GM10266 (cell line): ENCODE results near the gene CCR8.

Experiments
- DNase-seq: peaks from one replicate; pipeline ENCODE4 v3.0.0; 2012; ENCODE audit errors: extremely low spot score
- TF ChIP-seq, protein P1 (sequence below): IDR thresholded peaks from 2 replicates; pipeline ENCODE4 v1.5.1; 2012; ENCODE audit warnings: mild to moderate bottlenecking, low read depth; ENCODE audit not compliant: control insufficient read depth, insufficient read depth; ENCODE audit errors: missing control alignments

The CCR8 gene, protein sequence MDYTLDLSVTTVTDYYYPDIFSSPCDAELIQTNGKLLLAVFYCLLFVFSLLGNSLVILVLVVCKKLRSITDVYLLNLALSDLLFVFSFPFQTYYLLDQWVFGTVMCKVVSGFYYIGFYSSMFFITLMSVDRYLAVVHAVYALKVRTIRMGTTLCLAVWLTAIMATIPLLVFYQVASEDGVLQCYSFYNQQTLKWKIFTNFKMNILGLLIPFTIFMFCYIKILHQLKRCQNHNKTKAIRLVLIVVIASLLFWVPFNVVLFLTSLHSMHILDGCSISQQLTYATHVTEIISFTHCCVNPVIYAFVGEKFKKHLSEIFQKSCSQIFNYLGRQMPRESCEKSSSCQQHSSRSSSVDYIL

DNA sequence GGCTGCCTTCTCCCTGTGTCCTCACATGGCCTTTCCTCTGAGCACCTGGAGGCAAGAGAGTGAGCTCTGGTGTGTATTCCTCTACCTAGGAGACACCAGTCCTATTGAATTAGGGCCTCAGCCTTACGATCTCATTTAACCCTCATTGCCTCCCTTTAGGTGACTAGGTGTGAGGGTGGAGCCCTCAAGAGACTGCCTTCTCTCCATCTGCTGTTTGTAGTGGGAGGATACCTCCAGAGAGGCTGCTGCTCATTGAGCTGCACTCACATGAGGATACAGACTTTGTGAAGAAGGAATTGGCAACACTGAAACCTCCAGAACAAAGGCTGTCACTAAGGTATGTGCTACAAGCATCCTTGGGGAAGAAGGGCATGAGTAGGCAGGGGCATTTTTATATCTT lies at the start of gene CCR8:
TSS of gene CCR8 (plus strand) at position 217 of the 400 bp plus-strand sequence. CDS start 2,623 bp downstream, outside the sequence.
- TF ChIP-seq, protein P1, sequence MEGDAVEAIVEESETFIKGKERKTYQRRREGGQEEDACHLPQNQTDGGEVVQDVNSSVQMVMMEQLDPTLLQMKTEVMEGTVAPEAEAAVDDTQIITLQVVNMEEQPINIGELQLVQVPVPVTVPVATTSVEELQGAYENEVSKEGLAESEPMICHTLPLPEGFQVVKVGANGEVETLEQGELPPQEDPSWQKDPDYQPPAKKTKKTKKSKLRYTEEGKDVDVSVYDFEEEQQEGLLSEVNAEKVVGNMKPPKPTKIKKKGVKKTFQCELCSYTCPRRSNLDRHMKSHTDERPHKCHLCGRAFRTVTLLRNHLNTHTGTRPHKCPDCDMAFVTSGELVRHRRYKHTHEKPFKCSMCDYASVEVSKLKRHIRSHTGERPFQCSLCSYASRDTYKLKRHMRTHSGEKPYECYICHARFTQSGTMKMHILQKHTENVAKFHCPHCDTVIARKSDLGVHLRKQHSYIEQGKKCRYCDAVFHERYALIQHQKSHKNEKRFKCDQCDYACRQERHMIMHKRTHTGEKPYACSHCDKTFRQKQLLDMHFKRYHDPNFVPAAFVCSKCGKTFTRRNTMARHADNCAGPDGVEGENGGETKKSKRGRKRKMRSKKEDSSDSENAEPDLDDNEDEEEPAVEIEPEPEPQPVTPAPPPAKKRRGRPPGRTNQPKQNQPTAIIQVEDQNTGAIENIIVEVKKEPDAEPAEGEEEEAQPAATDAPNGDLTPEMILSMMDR = no peak
- no peak for DNase-seq

DNA sequence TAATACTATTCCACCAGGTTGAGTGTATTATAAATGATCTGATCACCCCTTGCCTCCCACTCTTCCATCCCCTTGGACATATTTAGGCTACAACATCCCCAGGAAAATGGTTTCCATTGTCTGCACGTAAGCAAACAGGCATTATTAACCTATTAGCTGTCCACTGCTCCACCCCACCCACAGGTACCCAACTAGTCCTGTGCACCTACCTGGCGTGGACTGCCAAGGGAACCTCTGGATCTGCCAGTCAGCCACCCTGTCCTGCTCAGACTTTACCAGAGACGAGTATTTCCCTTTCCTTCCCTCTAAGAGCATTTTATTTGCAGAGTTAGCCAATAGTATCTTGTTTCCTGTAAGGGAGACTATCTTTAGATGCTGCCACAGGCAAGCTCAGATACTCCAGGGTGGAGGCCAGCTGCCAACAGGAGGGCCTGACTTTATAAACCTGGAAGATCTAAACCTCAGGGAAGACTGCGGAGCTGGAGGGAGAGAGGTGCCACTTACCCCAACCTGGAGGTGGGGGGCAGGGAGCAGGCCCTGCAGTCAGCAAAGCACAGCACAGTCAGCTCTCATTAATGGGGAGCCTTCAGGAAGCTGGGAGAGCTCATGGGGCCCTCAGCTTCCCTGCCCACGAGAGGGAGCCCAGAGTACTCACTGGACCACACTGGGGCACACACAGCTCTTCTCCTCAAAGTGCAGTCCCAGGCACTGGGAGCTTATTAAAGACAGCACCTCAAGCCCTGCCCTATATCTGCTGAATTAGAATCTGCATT lies 49.6 kb upstream of the CCR8 start, which contains the start of gene CX3CR1:
TSS of gene CX3CR1 (minus strand) at position 292 of the 773 bp plus-strand sequence. CDS start 13,527 bp downstream, outside the sequence.
- DNase-seq = no peak
- TF ChIP-seq, protein P1 = no peak

DNA sequence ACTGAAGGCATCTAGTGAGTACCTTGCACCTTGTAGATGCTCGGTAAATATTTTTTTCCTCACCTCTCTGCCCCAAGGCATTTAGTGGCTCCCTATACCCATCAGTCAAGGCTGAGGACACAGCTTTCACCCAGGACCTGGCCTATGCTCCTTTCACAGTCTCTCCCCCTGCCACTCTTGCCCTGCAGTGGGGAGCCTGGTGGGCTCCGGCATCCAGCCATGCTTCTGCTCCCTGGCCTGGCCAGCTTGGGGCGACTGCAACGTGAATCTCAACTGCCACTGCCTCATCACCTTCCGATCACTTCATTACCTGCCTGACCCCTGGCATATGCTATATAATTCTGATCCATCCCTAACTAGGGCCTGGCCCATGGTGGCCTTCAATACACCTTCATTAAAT lies 48.9 kb upstream of the CCR8 start:
- DNase-seq = no peak
- TF ChIP-seq, protein P1 = no peak

DNA sequence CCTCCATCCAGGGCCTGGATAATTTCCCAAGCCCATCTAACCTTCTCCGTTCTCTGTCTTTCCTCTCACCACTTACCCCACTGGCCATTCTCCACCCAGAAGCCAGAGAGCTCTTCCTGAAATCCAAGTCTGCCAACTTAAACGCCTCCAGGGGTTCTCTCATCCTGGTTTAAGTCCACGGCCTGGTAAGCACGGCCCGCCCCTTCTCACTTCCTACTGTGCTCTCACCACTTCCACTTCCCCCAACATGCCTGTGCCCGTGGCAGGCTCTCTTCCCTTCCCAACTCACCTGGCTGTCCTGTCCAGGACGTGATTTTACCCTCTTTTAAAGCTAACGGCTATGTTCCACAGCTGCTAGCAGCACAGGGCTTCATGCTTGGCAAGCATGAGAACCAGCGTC lies 48.0 kb upstream of the CCR8 start:
- TF ChIP-seq, protein P1 = no peak
- DNase-seq = no peak

DNA sequence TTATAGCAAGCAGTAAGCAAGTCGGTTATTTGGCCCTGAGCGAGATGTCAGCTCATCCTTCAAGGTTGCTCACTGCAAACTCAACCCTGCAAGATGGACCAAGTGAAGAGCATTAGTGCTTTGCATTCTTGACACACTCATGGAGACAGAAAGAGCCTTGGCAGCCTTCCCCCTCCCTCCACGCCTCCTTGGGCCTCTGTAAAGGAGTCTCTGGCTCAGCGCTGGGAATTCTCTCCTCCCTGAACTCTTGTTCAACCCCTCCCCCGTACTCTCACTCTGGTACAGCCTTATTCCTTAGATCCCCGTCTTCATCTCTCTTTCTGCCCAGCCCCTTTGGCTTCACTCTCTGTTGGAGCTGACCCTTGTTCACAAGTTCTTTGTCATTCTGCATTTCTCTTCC lies 47.5 kb upstream of the CCR8 start:
- TF ChIP-seq, protein P1 = no peak
- DNase-seq = no peak

DNA sequence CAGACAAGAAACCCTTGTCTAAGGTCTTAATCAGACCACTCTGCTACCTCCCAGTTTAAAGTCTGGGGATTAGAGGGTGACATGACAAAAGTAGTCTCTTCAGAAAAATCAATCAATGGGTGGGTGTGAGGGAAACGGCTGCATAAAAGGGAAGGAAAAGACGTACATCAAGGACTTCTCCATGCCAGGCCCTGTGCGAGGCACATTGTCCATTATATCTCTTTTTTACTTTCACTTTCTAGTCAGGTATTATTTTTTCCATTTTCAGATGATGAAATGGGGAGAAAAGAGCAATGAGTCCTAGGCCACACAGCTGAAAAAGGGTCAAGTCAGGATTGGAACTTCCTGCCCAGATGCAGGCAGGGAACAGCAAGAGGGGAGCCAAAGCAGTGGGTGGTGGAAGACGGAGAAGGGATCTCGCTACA lies 45.0 kb upstream of the CCR8 start:
- TF ChIP-seq, protein P1 = no peak
- no peak for DNase-seq

DNA sequence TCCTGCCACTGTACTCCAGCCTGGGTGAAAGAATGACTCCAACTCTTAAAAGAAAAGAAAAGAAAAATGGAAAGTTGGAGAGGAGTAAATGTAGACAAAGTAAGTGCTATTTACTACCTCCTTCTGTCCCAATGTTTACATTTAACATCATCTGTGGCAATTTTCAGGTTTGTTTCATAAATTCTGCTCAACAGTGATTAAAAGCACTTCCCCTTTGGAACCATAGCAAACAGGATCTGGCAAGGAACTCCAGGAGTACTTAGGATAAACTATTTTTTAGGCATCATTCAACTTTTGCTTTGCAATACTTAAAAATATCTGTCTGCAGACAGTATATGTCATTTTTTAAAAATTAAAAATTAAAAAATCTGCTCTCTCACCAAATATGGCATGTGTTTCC lies 44.2 kb upstream of the CCR8 start:
- TF ChIP-seq, protein P1 = no peak

More for the DNA sequence above, 44.2 kb upstream of the CCR8 start:
- DNase-seq = no peak
